Activated CD4-positive, alpha-beta memory T cell treated with anti-CD3 and anti-CD28 coated beads, Interleukin-2, amount 10 ng/mL, durations not matched to agents 7 days and 5 days (primary cell): ENCODE results near the gene DNAAF3. TPM values are rescaled to one million over a fixed set of nuclear protein-coding genes. Genes with fewer than 3 reads are reported as not detected.
"Not testable (repeated sequence)": the region's sequence is repeated elsewhere in the genome, so short reads cannot be mapped to it uniquely, and the experiment has no call there.

ENCODE experiments used
- CTCF ChIA-PET: fragments of 350-600 bp; sonication (Branson Sonifier 250); formaldehyde crosslinking; loops from one replicate; lab custom pipeline; 2021; ENCODE audit warnings: antibody characterized with exemption, inconsistent platforms; lab: Charles Lee
- POLR2A ChIA-PET: fragments of 350-600 bp; sonication (Branson Sonifier 250); formaldehyde crosslinking; loops from one replicate; lab custom pipeline; 2021; ENCODE audit warnings: antibody characterized with exemption; lab: Charles Lee
- DNase-seq: peaks from one replicate; pipeline ENCODE4 v3.0.0-alpha.2; 2020
- H3K27ac Mint-ChIP-seq: one replicate; pipeline ENCODE4 v1.8.0; 2021; ENCODE audit warnings: mild to moderate bottlenecking, mixed read lengths
- H3K27me3 Mint-ChIP-seq: one replicate; pipeline ENCODE4 v1.8.0; 2021; ENCODE audit warnings: mixed read lengths
- H3K36me3 Mint-ChIP-seq: one replicate; pipeline ENCODE4 v1.8.0; 2021; ENCODE audit warnings: low read depth, mixed read lengths
- H3K4me1 Mint-ChIP-seq: one replicate; pipeline ENCODE4 v1.8.0; 2021; ENCODE audit warnings: mixed read lengths
- H3K4me3 Mint-ChIP-seq: one replicate; pipeline ENCODE4 v1.8.0; 2021; ENCODE audit warnings: mild to moderate bottlenecking, mixed read lengths
- H3K9me3 Mint-ChIP-seq: one replicate; pipeline ENCODE4 v1.8.0; 2021; ENCODE audit warnings: mixed read lengths
- total RNA-seq, 2 experiments: library from RNA; stranded (reverse); gene quantifications; one replicate each; pipeline ENCODE4 v1.2.3, GENCODE V29; 2021

Gene DNAAF3
- total RNA-seq, 2 experiments from 2014 or later = not detected

GRCh38 chr19:55157064-55157908 is 9.1 kb downstream of the DNAAF3 start, which contains the start of gene TNNI3:
TNNI3 (minus strand) TSS chr19:55157732; CDS start chr19:55157589, 143 bp downstream.
- ChIA-PET CTCF (no interaction called here), POLR2A (no interaction called here)
- H3K4me1 Mint-ChIP-seq = peaks cover 16% of the 10 kb centered on the region
- DNase-seq = no peak
- peaks cover 22% of the 10 kb centered on the region for H3K27me3 Mint-ChIP-seq
- no peak within 1 kb of the TSS for H3K4me3 Mint-ChIP-seq
- no peaks in the 10 kb centered on the region for H3K36me3 Mint-ChIP-seq
- H3K9me3 Mint-ChIP-seq = peaks cover 6% of the 10 kb centered on the region
- H3K27ac Mint-ChIP-seq = no peak within 1 kb of the TSS

- peaks cover 23% of the 10 kb centered on the region for H3K27me3 Mint-ChIP-seq
- CTCF ChIA-PET = no interaction called here
- peaks cover 21% of the 10 kb centered on the region for H3K4me1 Mint-ChIP-seq
- peaks cover 11% of the 10 kb centered on the region for H3K9me3 Mint-ChIP-seq
- POLR2A ChIA-PET = no interaction called here
- DNase-seq = peak; percentile 39
- H3K36me3 Mint-ChIP-seq = no peaks in the 10 kb centered on the region
- no peak overlapping the region for H3K27ac Mint-ChIP-seq
- H3K4me3 Mint-ChIP-seq = no peak overlapping the region
Observed at GRCh38 chr19:55156202-55157063, 10.0 kb downstream of the DNAAF3 start.

- POLR2A ChIA-PET, H3K27ac Mint-ChIP-seq, H3K36me3 Mint-ChIP-seq, DNase-seq, CTCF ChIA-PET, H3K4me3 Mint-ChIP-seq: not testable (repeated sequence)
- peaks cover 21% of the 10 kb centered on the region for H3K4me1 Mint-ChIP-seq
- peaks cover 11% of the 10 kb centered on the region for H3K9me3 Mint-ChIP-seq
- peaks cover 24% of the 10 kb centered on the region for H3K27me3 Mint-ChIP-seq
Observed at GRCh38 chr19:55155784-55156183, 10.6 kb downstream of the DNAAF3 start.

GRCh38 chr19:55153652-55154264 is 12.7 kb downstream of the DNAAF3 start:
- no peak for DNase-seq
- no peaks in the 10 kb centered on the region for H3K36me3 Mint-ChIP-seq
- H3K27me3 Mint-ChIP-seq = peaks cover 32% of the 10 kb centered on the region
- no peak overlapping the region for H3K4me3 Mint-ChIP-seq
- H3K9me3 Mint-ChIP-seq = peaks cover 11% of the 10 kb centered on the region
- ChIA-PET CTCF (no interaction called here), POLR2A (no interaction called here)
- no peak overlapping the region for H3K27ac Mint-ChIP-seq
- H3K4me1 Mint-ChIP-seq = peaks cover 21% of the 10 kb centered on the region

GRCh38 chr19:55152017-55152416 is 14.4 kb downstream of the DNAAF3 start:
- H3K27ac Mint-ChIP-seq = peak overlapping the region; percentile 69
- no peak overlapping the region for H3K4me3 Mint-ChIP-seq
- POLR2A ChIA-PET = no interaction called here
- CTCF ChIA-PET = interaction anchor here (2.1 kb wide), 1 partner anchor 8 kb away, joined by 12 read pairs; no protein-coding TSS in a partner anchor
- H3K27me3 Mint-ChIP-seq = peaks cover 33% of the 10 kb centered on the region
- no peaks in the 10 kb centered on the region for H3K36me3 Mint-ChIP-seq
- DNase-seq = no peak
- peaks cover 21% of the 10 kb centered on the region for H3K4me1 Mint-ChIP-seq
- H3K9me3 Mint-ChIP-seq = peaks cover 11% of the 10 kb centered on the region

GRCh38 chr19:55149078-55150003 is 17.1 kb downstream of the DNAAF3 start, which contains the start of gene TNNT1:
TNNT1 (minus strand) TSS chr19:55149206; CDS start chr19:55147157, 2,049 bp downstream.
- Mint-ChIP-seq H3K36me3 (no peaks in the 10 kb centered on the region), H3K27ac (no peak within 1 kb of the TSS), H3K4me3 (no peak within 1 kb of the TSS), H3K4me1 (peaks cover 21% of the 10 kb centered on the region), H3K27me3 (peaks cover 38% of the 10 kb centered on the region), H3K9me3 (peaks cover 9% of the 10 kb centered on the region)
- CTCF ChIA-PET = no interaction called here
- POLR2A ChIA-PET = no interaction called here
- no peak for DNase-seq

GRCh38 chr19:55147545-55148251 is 18.7 kb downstream of the DNAAF3 start:
- Mint-ChIP-seq H3K4me3 (no peak overlapping the region), H3K27ac (no peak overlapping the region), H3K4me1 (peaks cover 13% of the 10 kb centered on the region), H3K9me3 (peaks cover 7% of the 10 kb centered on the region), H3K36me3 (no peaks in the 10 kb centered on the region), H3K27me3 (peaks cover 46% of the 10 kb centered on the region)
- ChIA-PET POLR2A (no interaction called here), CTCF (interaction anchor here (1.1 kb wide), 1 partner anchor 87 kb away, joined by 3 read pairs; no protein-coding TSS in a partner anchor)
- DNase-seq = no peak

- Mint-ChIP-seq H3K27ac (no peak overlapping the region), H3K27me3 (peaks cover 49% of the 10 kb centered on the region), H3K36me3 (no peaks in the 10 kb centered on the region), H3K9me3 (peaks cover under 1% of the 10 kb centered on the region), H3K4me1 (peaks cover 6% of the 10 kb centered on the region), H3K4me3 (no peak overlapping the region)
- ChIA-PET CTCF (interaction anchor here (0.5 to 1.1 kb wide), 4 partner anchors 13 to 357 kb away, joined by 3 to 6 read pairs (median 4); no protein-coding TSS in a partner anchor), POLR2A (no interaction called here)
- DNase-seq = no peak
Observed at GRCh38 chr19:55146705-55147273, 19.6 kb downstream of the DNAAF3 start.

GRCh38 chr19:55146078-55146704 is 20.2 kb downstream of the DNAAF3 start:
- Mint-ChIP-seq H3K4me1 (peaks cover 7% of the 10 kb centered on the region), H3K4me3 (no peak overlapping the region), H3K9me3 (no peaks in the 10 kb centered on the region), H3K27ac (no peak overlapping the region), H3K27me3 (peaks cover 49% of the 10 kb centered on the region), H3K36me3 (no peaks in the 10 kb centered on the region)
- ChIA-PET CTCF (interaction anchor here (0.5 to 0.8 kb wide), 3 partner anchors 14 to 358 kb away, joined by 4 to 6 read pairs (median 5); no protein-coding TSS in a partner anchor), POLR2A (no interaction called here)
- peak; percentile 38 for DNase-seq

- Mint-ChIP-seq H3K4me3 (no peak overlapping the region), H3K9me3 (no peaks in the 10 kb centered on the region), H3K4me1 (peaks cover 9% of the 10 kb centered on the region), H3K27me3 (peaks cover 45% of the 10 kb centered on the region), H3K27ac (no peak overlapping the region), H3K36me3 (no peaks in the 10 kb centered on the region)
- ChIA-PET CTCF (interaction anchor here (2.3 kb wide), 1 partner anchor 359 kb away, joined by 6 read pairs; no protein-coding TSS in a partner anchor), POLR2A (no interaction called here)
- DNase-seq = no peak
Observed at GRCh38 chr19:55145232-55145631, 21.2 kb downstream of the DNAAF3 start.

- H3K4me1 Mint-ChIP-seq = peaks cover 9% of the 10 kb centered on the region
- H3K36me3 Mint-ChIP-seq = no peaks in the 10 kb centered on the region
- H3K27me3 Mint-ChIP-seq = peaks cover 25% of the 10 kb centered on the region
- ChIA-PET CTCF (interaction anchor here (0.6 to 3.9 kb wide), 22 partner anchors 9 to 490 kb away, joined by 3 to 31 read pairs (median 4); partner anchors contain the start of genes PPP1R12C, TMEM238 and UBE2S), POLR2A (no interaction called here)
- no peaks in the 10 kb centered on the region for H3K9me3 Mint-ChIP-seq
- DNase-seq = no peak
- H3K4me3 Mint-ChIP-seq = no peak overlapping the region
- no peak overlapping the region for H3K27ac Mint-ChIP-seq
Observed at GRCh38 chr19:55141696-55142095, 24.7 kb downstream of the DNAAF3 start.
